ENCODE results near the gene TNNT1. TPM values are rescaled to one million over a fixed set of nuclear protein-coding genes. Genes with fewer than 3 reads are reported as not detected.

TNNT1 gene
- total RNA-seq, 1 experiment from 2014 or later = 188 TPM

- TF ChIP-seq FOSL1 (IDR thresholded peaks at IDR 0.05; ENCODE audit: low read depth) = no peak
- no peak for TF ChIP-seq EGR1 (IDR thresholded peaks at IDR 0.05; ENCODE audit: low read depth)
Observed at GRCh38 chr19:55165952-55166529, 17.0 kb upstream of the TNNT1 start (continued).

DNA sequence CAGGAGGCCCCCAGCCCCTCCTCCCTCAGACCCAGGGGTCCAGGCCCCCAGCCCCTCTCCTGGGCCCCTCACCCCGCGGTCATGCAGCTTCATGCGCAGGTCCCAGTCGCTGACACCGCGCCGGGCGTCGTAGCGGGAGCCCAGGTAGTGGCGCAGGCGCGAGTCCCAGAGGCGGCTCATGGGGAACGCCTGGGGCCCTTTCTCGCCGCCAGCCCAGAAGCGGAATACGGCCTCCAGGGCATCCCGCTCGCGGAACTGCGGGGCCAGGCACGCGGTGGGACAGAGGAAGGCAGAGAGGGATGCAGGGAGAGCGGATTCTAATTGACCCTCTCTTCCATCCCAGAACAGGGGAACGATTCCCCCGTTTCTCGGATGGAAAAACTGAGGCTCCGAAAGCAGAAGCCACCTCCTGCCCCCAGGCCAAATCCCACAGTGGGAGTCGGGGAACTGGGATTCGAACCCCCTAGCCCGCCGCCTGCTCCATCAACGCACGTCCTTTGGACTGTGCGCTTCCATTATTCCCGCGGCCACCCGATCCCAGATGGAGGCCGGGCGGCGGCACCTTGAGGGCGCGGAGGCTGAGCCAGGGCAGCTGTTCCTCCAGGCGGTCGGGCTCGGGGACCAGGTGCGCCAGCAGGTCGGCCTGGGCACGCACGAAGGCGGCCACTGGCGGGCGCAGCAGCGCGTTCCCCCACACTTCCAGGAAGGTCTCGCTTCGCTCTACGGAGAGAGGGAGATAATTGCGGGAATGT, 12.7 kb upstream of the TNNT1 start:
- H3K9me3 ChIP-seq (ENCODE audit: control insufficient read depth in 1 of 2, insufficient read depth in 1 of 2, low read depth in 1 of 2, low read length in 2 of 2) = no peaks in the 10 kb centered on the region

More for the DNA sequence above, 12.7 kb upstream of the TNNT1 start:
- Histone ChIP-seq H3K79me2 (ENCODE audit: insufficient read depth, low read length) (peaks cover 12% of the 10 kb centered on the region), H3K27me3 (ENCODE audit: insufficient read depth, low read length) (no peaks in the 10 kb centered on the region), H3K4me3 (replicated peaks in 1 of 2; ENCODE audit: low read depth in 1 of 2, low read length in 2 of 2) (no peak overlapping the region), H3K9ac (ENCODE audit: low read length) (no peak overlapping the region), H3K4me2 (ENCODE audit: low read length) (no peak overlapping the region), H3K9me2 (ENCODE audit: insufficient read depth) (no peaks in the 10 kb centered on the region), H3K36me3 (ENCODE audit: control insufficient read depth in 1 of 2, insufficient read depth in 2 of 2, low read length in 2 of 2) (no peaks in the 10 kb centered on the region), H3K4me1 (ENCODE audit: control insufficient read depth in 1 of 2, insufficient read depth in 2 of 2, low read length in 2 of 2) (peaks cover 16 to 56% of the 10 kb centered on the region in 2 experiments), H2AFZ (ENCODE audit: low read depth, low read length, poor library complexity, severe bottlenecking) (no peak overlapping the region), H3K27ac (ENCODE audit: low read depth, low read length) (no peak overlapping the region), H4K20me1 (ENCODE audit: insufficient read depth) (no peaks in the 10 kb centered on the region)
- no peak for ATAC-seq
- no peak for TF ChIP-seq MAX (IDR thresholded peaks at IDR 0.05)
- TF ChIP-seq POLR2AphosphoS5 (IDR thresholded peaks at IDR 0.05; ENCODE audit: low read depth, low read length) = no peak
- TF ChIP-seq RAD21 (IDR thresholded peaks at IDR 0.05; ENCODE audit: low read depth) = no peak
- no peak for TF ChIP-seq ZFX (IDR thresholded peaks at IDR 0.05)
- TF ChIP-seq CEBPB (IDR thresholded peaks at IDR 0.05; ENCODE audit: low read depth) = no peak
- TF ChIP-seq SIN3A (IDR thresholded peaks at IDR 0.05; ENCODE audit: low read depth) = no peak
- no peak for TF ChIP-seq EGR1 (IDR thresholded peaks at IDR 0.05; ENCODE audit: low read depth)
- TF ChIP-seq EZH2phosphoT487 (IDR thresholded peaks at IDR 0.05; ENCODE audit: borderline replicate concordance) = no peak
- no peak for TF ChIP-seq YY1 (IDR thresholded peaks at IDR 0.05; ENCODE audit: extremely low read depth, insufficient replicate concordance, low read depth, low read length)
- no peak for TF ChIP-seq SP1 (IDR thresholded peaks at IDR 0.05; ENCODE audit: low read depth)
- no peak for TF ChIP-seq ELF1 (IDR thresholded peaks at IDR 0.05; ENCODE audit: borderline replicate concordance, low read depth)
- no peak for TF ChIP-seq REST (IDR thresholded peaks at IDR 0.05; ENCODE audit: low read depth)
- no peak for TF ChIP-seq JUND (IDR thresholded peaks at IDR 0.05)
- no peak for TF ChIP-seq SRF (IDR thresholded peaks at IDR 0.05; ENCODE audit: low read depth)
- ChIA-PET RAD21 (ENCODE audit: low non-redundant PET in 1 of 2, low total read pairs in 2 of 2, uncharacterized antibody in 2 of 2, unreplicated experiment in 2 of 2) (no interaction called here), CTCF (interaction anchor here (3.0 kb wide), 1 partner anchor 21 kb away, joined by 21 read pairs; no protein-coding TSS in a partner anchor), POLR2A (interaction anchor here (2.9 kb wide), 1 partner anchor 15 kb away, joined by 24 read pairs; no protein-coding TSS in a partner anchor)
- BruUV-seq (replicated peaks) = no TSS peak
- intact Hi-C loops (cut with micrococcal nuclease) = no loop called here
- no peak for DNase-seq (ENCODE audit: low read depth, low spot score)
